IPS-NIHi7 (cell line): Measurements from ENCODE around the gene HSPA12A.

Source experiments
- DNase-seq: peaks from one replicate; pipeline ENCODE4 v3.0.0; 2012; ENCODE audit warnings: mixed read lengths; ENCODE audit errors: extremely low spot score

Gene HSPA12A

DNA sequence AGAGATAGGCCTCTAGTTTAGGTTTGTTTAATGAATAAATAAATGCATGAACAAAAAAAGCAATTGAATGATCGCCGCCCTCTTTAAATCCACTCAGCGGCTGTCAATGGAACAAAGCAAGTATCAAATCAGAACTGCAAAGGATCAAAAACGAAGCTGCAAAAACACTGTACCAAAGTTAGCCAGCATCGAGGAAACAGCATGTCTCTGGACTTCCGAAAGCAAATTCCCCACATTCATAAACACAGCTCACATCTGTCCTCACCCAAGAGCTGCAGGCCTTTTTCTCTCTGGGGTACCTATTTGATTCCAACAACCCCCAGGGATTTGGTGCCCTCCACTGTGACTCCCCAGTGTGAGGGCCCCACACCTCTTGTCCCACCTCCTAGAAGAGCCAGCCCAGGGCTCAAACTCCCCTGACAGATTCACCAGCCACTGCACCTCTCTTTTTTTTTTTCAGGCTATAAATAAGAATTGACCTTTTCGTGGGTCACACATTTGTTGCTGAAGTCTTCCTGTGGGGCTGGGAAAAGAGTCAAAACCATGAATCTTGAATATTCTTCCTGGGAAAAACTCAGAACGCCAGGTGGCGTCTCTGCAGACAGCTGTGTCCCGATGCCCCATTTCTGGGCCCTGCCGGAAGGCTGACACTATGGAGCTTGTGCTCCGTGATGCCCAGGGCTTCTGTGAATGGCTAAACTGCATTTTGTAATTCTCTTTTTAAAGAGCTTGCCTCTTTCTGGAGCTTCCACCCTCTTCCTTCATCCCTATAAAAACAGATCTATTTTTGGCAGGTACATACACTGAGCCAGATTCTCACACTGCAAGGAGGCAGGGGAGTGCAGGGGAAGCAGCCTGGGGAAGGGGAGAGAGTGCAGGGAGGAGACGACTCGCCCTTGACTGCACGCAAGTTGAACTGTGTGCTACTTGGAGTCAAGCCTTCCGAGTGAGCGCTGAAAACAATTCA lies 51.7 kb downstream of the HSPA12A start:
- DNase-seq: peak; percentile 55

DNA sequence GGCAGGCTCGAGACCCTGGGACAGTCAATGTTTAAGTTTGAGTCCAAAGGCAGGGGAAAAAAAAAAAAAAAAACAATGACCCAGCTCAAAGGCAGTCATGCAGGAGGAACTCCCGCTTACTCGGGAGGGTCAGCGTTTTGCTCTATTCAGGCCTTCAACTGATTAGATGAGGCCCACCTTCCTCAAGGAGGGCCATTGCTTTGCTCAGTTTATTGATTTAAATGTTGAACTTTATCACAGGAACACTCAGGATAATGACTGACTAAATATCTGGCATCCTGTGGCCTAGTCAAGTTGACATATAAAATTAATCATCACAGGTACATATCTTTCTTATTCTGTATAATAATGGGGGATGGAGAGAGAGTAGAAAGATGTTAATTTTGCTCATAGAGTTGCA lies 52.6 kb downstream of the HSPA12A start:
- DNase-seq: no peak

DNA sequence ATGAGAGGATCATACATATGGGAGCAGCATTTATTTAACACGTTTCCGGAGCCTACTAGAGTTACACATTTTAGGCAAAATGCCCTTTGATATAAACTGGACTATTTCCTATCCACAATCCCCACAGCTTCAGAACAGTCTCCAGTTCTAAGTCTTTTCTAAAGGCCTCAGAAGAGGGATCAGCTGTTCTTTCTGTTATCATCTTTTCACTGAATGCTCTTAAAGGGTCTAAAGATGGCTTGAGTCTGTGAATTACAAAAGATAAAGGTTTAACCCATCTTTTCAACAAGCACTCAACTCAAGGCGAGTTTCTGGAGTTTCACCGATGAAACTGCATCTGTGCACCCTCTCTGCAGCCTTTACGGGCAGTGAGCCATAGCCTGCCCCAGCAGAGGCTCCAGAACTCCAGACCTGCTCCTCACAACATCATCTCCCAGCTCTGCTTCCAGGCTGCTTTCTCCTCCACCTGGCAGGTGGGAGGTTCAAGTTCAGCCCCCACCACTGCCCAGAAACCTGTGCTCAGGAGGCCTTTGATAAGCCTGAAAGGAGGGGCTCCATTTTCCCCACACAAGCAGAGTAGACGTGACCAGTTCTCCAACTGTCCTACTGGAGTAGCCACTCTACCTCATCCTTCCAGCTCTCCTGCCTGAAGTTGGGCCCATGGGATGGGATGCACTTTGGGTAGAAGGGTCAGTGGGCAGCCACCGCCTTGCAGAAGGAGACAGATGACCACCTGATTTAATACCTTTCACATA lies 53.4 kb downstream of the HSPA12A start:
- no peak for DNase-seq

DNA sequence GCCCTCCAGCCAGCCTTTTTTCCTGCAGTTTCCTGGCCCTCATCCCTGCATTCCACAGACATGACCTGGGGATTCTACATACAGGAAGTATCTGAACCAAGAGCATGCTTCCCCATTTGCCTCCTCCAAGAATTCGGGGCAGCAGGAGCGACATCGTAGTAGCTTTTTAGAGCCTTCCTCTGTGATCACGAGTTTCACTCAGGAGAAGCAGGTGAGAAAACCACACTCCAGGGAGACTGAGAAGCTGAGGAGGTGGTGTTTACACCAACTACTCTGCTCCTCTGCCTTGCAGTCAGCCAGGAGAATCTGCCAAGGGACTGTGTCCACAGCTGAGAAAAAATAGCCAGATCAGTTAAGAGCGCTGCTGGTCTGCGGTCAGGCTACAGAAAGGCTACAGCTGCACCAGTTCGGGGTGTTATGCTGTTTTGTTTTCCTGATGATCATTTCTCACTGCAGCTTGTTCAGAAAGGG lies 54.1 kb downstream of the HSPA12A start:
- DNase-seq: no peak

DNA sequence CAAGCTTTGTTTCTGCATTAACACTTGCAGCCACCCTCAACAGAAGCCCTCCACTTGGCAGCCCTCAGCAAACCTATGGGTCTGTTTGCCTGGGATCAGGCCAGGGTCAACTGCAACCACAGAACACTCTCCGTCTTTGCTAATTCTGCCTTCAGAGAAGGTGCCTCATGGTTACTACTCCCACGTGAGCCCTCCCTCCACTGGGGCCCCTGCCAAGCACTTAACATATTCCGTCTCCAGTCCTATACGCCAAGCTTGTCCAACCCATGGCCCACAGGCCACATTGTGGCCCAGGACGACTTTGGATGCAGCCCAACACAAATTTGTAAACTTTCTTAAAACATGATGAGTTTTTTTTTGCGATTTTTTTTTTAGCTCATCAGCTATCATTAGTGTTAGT lies 54.7 kb downstream of the HSPA12A start:
- DNase-seq: no peak

DNA sequence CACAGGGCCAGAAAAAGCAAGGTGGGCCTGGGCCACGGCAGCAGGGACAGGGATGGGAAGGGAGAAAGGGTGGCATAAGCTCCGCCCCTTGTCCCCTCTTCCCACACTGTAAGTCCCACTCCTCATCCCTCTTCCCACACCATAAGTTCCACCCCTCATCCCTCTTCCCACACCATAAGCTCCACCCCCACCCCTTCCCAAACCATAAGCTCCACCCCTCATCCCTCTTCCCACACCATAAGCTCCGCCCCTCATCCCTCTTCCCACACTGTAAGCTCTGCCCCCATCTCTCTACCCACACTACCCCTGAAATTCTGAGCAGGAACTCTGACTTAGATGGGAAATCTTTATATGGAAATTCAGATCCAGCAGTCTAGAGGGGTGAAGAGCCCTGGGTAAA lies 55.7 kb downstream of the HSPA12A start:
- no peak for DNase-seq

DNA sequence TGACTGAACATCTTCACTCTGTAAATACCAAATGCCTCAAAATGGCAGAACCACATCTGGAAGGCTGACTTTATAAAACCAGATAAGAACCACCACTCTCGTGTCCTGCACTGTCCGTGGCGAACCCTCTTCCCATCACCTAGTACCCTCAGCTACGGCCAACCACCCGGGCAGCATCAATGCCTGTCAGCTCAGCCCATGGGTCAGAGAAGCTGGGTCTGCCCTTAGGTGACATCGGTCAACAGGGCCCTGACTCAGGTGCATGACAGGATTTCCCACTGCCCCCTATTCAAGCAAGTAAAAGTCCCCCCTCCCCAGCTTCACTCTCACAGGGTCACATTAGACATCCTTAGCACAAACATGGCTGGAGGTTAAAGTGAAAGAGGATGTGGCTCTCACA lies 56.6 kb downstream of the HSPA12A start:
- no peak for DNase-seq

DNA sequence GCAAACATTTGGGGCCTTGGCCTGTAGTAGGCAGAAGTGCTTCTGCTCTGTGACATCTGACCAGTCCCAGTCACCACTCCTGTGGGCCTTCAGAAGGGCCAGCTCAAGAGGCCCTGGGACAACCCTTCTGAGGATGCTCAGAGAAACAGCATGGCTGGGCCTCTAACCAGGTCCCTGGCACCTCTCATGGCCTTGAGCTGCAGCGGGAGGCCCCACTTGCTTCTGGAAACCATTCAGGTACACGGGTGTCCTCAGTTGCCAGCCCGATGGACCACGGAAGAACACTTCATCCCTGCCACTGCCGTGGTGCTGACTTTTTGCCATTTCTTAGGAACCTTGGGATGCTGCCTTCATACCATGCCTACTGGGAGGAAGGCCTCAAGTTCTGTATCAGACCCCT lies 57.6 kb downstream of the HSPA12A start:
- no peak for DNase-seq

DNA sequence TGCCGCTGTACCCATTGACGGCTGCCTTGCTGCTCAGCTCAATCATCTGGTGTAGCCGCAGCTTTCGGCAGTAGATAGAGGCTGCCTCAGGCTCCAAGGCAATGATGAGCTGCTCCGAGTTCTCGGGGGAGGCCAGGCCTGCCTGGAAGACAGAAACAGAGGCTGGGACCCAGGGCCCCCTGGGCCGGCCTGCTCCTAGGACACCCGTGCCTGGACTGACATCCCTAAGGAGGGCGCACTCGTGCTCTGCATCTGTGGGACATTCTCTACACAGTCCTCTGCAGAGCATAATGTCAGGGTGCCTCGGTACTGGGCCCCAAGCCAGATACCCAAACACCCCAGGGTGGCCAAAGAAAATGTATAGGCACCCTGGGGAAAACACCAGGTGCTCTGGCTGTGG lies 58.5 kb downstream of the HSPA12A start:
- DNase-seq: no peak

DNA sequence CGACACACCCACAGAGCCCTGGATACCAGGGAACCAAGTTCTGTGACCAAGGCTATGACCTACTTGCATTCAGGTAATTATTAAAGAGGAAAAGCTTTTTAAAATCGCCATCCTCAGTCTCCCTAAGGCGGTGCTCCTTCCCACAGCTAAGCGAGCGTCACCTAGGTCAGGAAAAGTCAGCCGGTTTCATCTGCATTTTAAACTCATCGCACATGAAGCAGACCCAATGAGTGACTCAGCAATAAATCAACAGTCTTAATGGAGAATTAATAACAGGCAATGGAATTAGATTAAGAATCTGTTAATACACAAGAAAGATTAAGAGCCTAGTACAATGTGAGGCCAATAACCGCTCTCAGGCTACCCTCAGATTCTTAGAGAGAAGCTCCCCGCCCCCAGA lies 59.2 kb downstream of the HSPA12A start:
- DNase-seq: no peak

DNA sequence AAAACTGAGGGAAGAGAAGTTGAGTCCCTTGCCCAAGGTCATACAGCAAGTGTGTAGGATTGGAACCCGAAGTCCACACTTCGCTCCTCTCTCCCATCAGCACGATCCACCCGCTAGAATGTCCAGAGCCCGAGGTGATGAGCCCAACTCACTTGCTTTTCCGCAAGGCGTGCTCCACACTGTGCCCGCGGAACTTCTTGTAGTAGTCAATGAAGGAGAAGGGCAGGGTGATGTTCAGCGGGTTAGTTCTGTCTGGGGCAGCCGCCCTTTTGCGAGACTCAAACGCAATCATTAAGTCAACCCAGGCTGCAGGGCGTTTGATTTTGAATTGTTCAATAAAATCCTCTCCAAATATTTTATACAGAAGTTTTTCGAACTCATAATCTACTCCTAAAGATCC lies 63.0 kb downstream of the HSPA12A start:
- DNase-seq: no peak

DNA sequence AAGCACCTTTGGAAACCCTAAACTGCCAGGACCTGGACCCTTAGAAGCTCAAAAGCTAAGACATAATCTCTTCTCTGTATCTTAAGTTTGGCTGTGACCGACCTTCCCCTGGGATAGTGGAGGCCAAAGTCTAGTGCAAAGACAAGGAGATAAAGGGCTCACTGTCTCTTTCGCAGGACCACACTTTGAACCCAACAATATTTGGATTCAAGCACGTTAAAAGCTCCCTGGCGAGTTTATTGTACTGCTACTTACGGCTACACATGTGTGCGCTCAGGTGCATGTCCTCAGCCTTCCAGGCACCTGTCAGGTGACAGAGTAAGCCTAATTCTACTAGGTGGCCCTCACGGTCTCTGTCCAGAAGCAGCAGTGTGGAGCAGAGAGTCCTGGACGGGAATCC lies 65.7 kb downstream of the HSPA12A start:
- DNase-seq: no peak

DNA sequence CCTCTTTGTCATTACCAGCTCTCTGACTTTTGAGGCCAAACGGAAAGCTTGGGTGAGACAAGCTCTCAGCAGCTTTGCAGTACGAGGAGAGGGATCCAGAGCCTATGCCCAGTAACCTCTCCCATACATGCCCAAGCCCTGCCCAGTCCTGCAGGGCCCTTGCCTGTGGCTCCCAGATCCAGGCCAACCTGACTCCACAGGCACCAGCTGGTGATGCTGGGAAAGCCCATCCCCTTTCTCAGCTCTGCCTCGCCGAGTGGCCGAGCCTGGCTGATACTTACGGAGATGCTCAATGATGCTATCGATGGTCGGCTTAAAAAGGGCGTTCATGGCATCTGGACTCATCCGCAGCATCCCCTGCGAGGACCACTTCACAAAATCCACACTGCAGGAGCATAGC lies 66.2 kb downstream of the HSPA12A start:
- no peak for DNase-seq

DNA sequence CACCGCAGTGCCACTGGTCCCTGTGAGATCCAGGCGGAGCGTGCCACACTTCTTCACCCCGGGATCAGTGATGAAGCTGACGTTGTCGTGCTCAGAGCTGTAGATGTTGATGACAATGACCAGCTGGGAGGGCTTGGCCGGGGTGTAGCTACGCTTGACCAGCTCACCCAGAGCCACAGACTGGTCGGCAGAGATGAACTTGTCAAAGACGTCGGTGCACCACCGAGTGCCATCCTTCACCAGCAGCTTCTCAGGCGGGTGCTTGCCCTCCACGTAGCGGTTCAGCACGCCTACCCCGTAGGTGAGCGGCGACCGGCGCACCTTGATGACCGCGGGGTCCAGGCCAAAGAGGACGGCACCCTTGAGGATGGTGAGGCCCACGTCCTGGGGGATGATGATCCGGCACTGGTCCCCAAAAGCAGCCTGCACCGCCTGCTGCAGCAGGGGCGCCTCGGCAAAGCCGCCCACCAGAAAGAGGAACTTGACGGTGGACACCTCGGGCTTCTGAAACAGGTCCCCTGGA lies 67.4 kb downstream of the HSPA12A start:
- DNase-seq: no peak

DNA sequence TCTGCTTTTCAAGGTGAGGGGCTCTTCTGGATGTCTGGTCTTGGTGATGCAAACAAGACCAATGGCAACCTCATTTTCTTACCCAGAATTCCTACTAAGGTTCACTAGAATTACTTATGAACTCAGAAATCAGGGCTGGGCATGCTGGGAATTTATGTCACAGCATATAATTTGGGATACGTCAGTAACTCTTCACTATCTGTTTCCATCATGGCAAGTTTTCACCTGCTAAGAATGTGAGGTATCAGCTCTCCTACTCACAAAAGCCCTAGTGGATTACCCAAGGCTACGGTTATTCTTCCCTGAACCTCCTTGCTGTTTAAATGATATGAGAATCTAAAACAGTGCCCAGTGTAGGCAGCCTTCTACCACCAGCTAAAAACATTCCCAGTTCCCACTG lies 68.5 kb downstream of the HSPA12A start:
- DNase-seq: no peak

DNA sequence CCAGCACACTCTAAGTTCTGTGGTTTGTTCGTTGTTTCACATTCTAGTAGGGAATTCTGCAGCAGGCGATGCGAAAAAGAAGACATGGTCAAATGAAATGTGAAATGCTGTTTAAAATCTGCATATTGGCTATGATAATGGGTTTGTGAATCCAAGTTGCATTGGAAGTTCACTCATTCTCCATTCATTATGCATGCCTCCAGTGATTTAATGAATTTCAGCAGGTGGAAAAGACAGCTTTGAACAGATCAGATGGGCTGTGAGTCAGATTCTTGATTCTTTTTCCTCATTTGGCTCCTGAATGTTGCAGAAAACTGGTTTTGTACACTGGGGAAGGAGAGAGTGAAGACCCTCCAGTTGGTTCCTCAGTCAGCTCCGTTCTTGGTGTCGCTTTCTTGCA lies 69.5 kb downstream of the HSPA12A start:
- DNase-seq: no peak

DNA sequence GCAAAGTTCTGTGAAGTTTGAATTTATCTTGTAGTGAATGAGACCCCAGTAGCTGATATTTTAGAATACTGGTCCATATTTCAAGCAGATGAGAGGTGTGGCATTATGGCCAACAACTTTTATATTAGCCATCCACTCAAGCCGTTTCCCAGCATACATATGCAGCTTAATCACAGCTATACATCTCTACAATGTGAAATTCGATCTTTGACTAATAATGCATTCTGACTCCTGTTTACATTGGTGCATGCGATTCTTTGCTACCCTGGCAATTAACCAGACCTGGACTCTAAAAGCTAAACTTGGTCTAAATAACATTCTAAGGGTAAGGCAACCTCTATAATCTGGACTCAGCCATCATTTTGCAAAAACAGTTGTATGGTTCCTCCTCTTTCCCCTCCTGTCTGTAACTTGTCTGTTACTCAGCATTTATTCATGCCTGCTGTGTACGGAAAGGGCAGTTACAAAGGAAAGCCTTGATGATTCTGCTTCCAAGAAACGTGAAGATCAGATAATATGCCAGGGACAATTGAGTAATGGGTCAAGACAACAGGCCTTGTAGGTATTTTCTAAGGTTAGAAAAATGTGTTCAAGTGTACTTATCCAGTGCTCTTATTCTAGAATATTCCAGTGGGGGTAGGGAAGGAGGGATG lies 71.0 kb downstream of the HSPA12A start:
- no peak for DNase-seq

DNA sequence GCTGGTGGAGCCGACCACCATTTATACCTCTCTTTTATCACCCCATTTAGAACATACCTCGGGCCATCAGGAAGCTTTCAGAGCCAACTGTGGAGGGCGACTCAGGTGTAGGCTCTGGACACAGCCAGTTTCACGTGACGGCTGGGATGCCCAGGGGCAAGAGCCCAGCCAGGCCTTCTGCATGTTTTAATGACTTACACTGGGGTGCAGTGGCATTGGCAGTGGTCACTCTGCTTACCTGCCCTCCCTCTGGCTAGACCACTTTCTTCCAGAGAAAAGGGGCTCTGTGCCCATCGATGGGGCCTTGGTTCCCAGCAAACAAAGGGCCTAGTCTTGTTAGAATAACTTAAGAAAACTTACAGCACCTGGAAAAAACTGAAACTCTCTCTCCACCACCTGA lies 71.7 kb downstream of the HSPA12A start:
- DNase-seq: no peak

DNA sequence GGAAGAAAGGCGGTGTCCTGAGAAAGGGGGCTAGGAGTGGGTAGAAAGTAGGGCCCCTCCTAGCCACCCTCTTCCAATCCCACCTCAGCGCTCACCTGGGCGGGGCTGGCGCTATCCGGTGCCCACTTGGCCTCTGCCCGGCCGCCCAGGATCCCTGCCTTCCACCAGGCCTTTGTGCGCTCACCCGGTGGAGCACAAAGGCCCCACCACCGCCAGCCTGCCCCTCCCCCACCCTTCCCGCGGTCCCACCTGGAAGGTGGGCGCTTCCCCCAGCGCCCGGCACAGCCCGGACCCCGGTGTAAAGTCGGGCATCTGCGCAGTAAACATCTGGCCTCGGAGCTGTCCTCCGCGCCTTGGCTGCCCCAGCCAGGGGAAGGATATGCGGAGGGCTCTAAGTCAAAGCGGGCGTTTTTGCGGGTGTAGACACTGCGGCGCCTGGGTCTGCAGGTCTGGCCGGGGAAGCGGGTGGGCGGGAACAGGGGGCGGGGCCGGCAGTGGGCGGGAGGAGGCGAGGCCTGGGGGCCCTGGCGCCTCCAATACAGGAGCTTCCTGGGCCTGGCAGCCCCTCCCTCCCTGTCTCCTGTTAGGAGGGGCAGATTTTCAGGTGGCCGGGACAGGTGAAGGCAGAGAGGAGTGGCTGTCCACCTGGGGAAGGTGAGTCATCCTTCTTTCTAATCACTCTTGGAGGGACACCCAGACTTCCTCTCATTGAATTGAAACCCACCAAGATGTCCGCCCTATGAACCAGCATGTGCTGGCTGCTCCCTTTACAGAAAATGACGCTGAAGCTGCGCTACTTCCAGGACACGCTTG lies 72.3 kb downstream of the HSPA12A start:
- DNase-seq: peak; percentile 96

DNA sequence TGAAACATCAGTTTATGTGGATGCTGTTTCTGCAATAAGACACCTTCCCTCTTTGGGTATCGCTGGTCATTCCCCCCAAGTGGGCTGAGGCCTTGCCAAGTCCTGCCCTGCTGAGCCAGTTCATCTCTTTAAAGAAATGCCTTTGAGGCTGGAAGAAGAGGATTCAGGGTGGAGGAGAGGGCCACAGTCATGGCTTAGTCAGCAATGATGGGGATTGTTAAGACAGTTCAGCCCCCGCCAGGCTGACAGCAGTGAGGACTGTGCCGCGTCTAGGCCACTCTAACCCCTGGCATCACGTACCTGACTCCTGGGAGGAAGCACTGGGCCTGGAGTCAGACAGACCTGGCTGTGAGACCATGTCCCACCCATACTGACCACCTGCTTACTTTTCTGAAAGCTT lies 73.3 kb downstream of the HSPA12A start:
- DNase-seq: no peak

DNA sequence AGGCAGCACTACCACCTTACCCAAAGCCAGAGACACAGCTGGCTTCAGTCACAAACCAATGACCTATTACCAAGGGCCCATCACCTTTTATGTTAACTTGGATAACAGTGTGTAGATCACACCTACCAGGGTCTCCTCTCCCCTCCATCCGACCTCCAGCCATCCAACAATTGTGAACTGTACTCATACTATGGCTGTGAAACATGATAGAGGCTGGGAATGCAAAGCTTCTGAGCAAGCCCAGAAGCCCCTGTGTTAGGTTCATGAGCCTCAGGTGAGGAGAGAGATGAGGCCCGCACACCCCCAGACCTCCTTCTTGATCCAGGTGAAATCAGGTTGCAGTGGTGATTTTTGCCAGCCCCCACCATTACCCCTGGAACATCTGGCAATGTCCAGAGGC lies 73.9 kb downstream of the HSPA12A start:
- DNase-seq: no peak
